Epidermal melanocyte (primary cell): Measurements from ENCODE around the gene ZP2.

Experiments
- DNase-seq: peaks from one replicate; pipeline ENCODE4 v3.0.0; 2011; ENCODE audit warnings: low spot score; ENCODE audit not compliant: insufficient read length

The ZP2 gene

DNA sequence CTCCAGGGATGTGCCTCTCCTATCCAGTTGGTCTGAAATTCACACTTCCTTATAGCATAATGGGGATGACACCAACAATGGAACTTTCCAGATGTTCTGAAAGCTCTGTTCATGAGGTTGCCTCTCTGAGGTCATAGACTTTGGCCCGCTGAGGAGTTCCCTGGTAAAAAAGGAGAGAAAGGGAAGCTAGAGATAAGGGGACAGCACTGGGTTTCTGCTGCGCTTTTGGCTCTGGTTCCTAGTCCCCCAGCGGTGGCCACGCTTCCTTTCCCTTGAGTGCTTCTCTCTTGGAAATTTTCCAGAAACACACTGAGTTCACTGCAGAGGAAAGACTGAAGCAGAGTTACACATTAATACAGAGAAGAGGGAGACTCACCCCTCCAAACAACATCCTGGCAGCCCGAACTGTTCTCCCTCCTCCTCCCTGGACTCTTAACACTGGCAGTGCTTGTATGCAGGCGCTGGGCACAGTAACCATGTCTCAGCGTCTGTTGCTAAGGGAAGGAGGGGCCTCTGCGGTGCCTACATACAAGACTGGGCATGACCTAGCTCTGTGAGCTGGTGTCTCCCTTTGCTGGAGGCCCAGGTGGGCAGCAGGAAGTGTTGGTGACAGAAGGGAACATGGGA is 60.9 kb downstream of the ZP2 start, which contains the start of gene DNAH3:
DNAH3 (minus strand) TSS at position 472 of the 627 bp plus-strand sequence. CDS start 527 bp downstream, outside the sequence.
- DNase-seq = no peak
